H9 (cell line): ENCODE data around the gene EHBP1. TPM values are rescaled to one million over a fixed set of nuclear protein-coding genes. Genes with fewer than 3 reads are reported as not detected.
A peak's percentile ranks its signal among the peaks of the same experiment; 100 is the strongest.

Experiments used
- DNase-seq: peaks from one replicate; pipeline ENCODE4 v3.0.0-alpha.2; 2017
- H2AFZ ChIP-seq: one replicate; pipeline ENCODE4 v1.6.1; 2013; ENCODE audit warnings: mild to moderate bottlenecking, low read length, control low read depth, moderate library complexity
- H2AK5ac ChIP-seq: 2 replicates; pipeline ENCODE4 v1.6.1; 2013; ENCODE audit warnings: low read length, control low read depth, mixed read lengths; ENCODE audit not compliant: insufficient read length
- H2BK120ac ChIP-seq: one replicate; pipeline ENCODE4 v1.6.1; 2013; ENCODE audit warnings: low read depth, mild to moderate bottlenecking, low read length, control low read depth, inconsistent platforms; ENCODE audit not compliant: poor library complexity, severe bottlenecking
- H2BK12ac ChIP-seq: 2 replicates; pipeline ENCODE4 v1.6.1; 2013; ENCODE audit warnings: low read length, control low read depth, mixed read lengths, low read depth; ENCODE audit not compliant: insufficient read length
- H2BK15ac ChIP-seq: 2 replicates; pipeline ENCODE4 v1.6.1; 2013; ENCODE audit warnings: low read depth, low read length, control low read depth
- H2BK20ac ChIP-seq: one replicate; pipeline ENCODE4 v1.6.1; 2013; ENCODE audit warnings: low read depth, mild to moderate bottlenecking, low read length, control low read depth, inconsistent platforms; ENCODE audit not compliant: poor library complexity, severe bottlenecking
- H2BK5ac ChIP-seq: 2 replicates; pipeline ENCODE4 v1.6.1; 2013; ENCODE audit warnings: low read length, control low read depth, mixed read lengths; ENCODE audit not compliant: insufficient read length
- H3K14ac ChIP-seq: 2 replicates; pipeline ENCODE4 v1.6.1; 2013; ENCODE audit warnings: low read length, control low read depth; ENCODE audit not compliant: insufficient read depth
- H3K18ac ChIP-seq: 2 replicates; pipeline ENCODE4 v1.6.1; 2013; ENCODE audit warnings: low read depth, mild to moderate bottlenecking, mixed read lengths, low read length, control low read depth; ENCODE audit not compliant: insufficient read length
- H3K23ac ChIP-seq: 2 replicates; pipeline ENCODE4 v1.6.1; 2013; ENCODE audit warnings: low read length, control low read depth, mixed read lengths, low read depth; ENCODE audit not compliant: insufficient read length
- H3K23me2 ChIP-seq: 2 replicates; pipeline ENCODE4 v1.6.1; 2013; ENCODE audit warnings: low read depth, mild to moderate bottlenecking, mixed read lengths, low read length, control low read depth; ENCODE audit not compliant: insufficient read length, poor library complexity, severe bottlenecking
- H3K27ac ChIP-seq: 2 replicates; pipeline ENCODE4 v1.5.1; 2013; ENCODE audit warnings: low read length, control low read depth, mixed read lengths, low read depth; ENCODE audit not compliant: insufficient read length
- H3K27me3 ChIP-seq: 2 replicates; pipeline ENCODE4 v1.6.1; 2013; ENCODE audit warnings: low read length, control low read depth, inconsistent platforms; ENCODE audit not compliant: insufficient read depth
- H3K4ac ChIP-seq: 2 replicates; pipeline ENCODE4 v1.6.1; 2013; ENCODE audit warnings: low read depth, mild to moderate bottlenecking, control low read depth, inconsistent platforms, low read length, moderate library complexity
- H3K4me1 ChIP-seq: 2 replicates; pipeline ENCODE4 v1.6.1; 2013; ENCODE audit warnings: low read length, control low read depth, inconsistent platforms; ENCODE audit not compliant: insufficient read depth
- H3K4me2 ChIP-seq: 2 replicates; pipeline ENCODE4 v1.6.1; 2013; ENCODE audit warnings: low read length, control low read depth, mixed read lengths; ENCODE audit not compliant: insufficient read length, insufficient read depth
- H3K56ac ChIP-seq: 2 replicates; pipeline ENCODE4 v1.6.1; 2013; ENCODE audit warnings: low read depth, mild to moderate bottlenecking, mixed read lengths, low read length, control low read depth; ENCODE audit not compliant: insufficient read length
- H3K79me1 ChIP-seq: 2 replicates; pipeline ENCODE4 v1.6.1; 2013; ENCODE audit warnings: low read depth, mild to moderate bottlenecking, moderate library complexity, low read length, control low read depth, inconsistent platforms; ENCODE audit not compliant: insufficient read depth, poor library complexity, severe bottlenecking
- H3K79me2 ChIP-seq: 2 replicates; pipeline ENCODE4 v1.6.1; 2013; ENCODE audit warnings: low read length, control low read depth, inconsistent platforms; ENCODE audit not compliant: insufficient read depth
- H3K9ac ChIP-seq: 2 replicates; pipeline ENCODE4 v1.6.1; 2013; ENCODE audit warnings: low read length, control low read depth, mixed read lengths; ENCODE audit not compliant: insufficient read length; ENCODE audit errors: extremely low read depth
- H3K9me3 ChIP-seq: one replicate; pipeline ENCODE4 v1.6.1; 2013; ENCODE audit warnings: low read depth, low read length, inconsistent platforms; ENCODE audit not compliant: control insufficient read depth
- H3T11ph ChIP-seq: one replicate; pipeline ENCODE4 v1.6.1; 2013; ENCODE audit warnings: mild to moderate bottlenecking, low read length, control low read depth, inconsistent platforms
- H4K20me1 ChIP-seq: one replicate; pipeline ENCODE4 v1.6.1; 2013; ENCODE audit not compliant: control insufficient read depth, insufficient read length, insufficient read depth
- H4K5ac ChIP-seq: 2 replicates; pipeline ENCODE4 v1.6.1; 2013; ENCODE audit warnings: low read depth, mild to moderate bottlenecking, mixed read lengths, low read length, control low read depth; ENCODE audit not compliant: insufficient read length
- H4K8ac ChIP-seq: replicated peaks from 2 replicates; pipeline ENCODE4 v1.6.1; 2013; ENCODE audit warnings: low read length, control low read depth, mixed read lengths, low read depth; ENCODE audit not compliant: insufficient read length
- H4K91ac ChIP-seq: 2 replicates; pipeline ENCODE4 v1.6.1; 2013; ENCODE audit warnings: low read depth, mild to moderate bottlenecking, moderate library complexity, mixed read lengths, low read length, control low read depth; ENCODE audit not compliant: insufficient read length
- H3K27ac Mint-ChIP-seq, 3 experiments: 2 replicates in 2 of 3; 3 replicates in 1 of 3; pipeline ENCODE4 v1.8.0; 2020 to 2021; ENCODE audit warnings: mixed read lengths in 3 of 3, mild to moderate bottlenecking in 1 of 3, moderate library complexity in 1 of 3
- H3K27me3 Mint-ChIP-seq: 2 replicates; pipeline ENCODE4 v1.8.0; 2021; ENCODE audit warnings: low read depth, mild to moderate bottlenecking, moderate library complexity, mixed read lengths
- H3K36me3 Mint-ChIP-seq, 3 experiments: 2 replicates in 2 of 3; 3 replicates in 1 of 3; pipeline ENCODE4 v1.8.0; 2020 to 2021; ENCODE audit warnings: low read depth in 3 of 3, mixed read lengths in 3 of 3; ENCODE audit not compliant: insufficient read depth in 1 of 3
- H3K4me1 Mint-ChIP-seq, 2 experiments: 2 replicates each; pipeline ENCODE4 v1.8.0; 2020; ENCODE audit warnings: mixed read lengths in 2 of 2
- H3K4me3 Mint-ChIP-seq, 2 experiments: 2 replicates in 1 of 2; 3 replicates in 1 of 2; pipeline ENCODE4 v1.8.0; 2020 to 2021; ENCODE audit warnings: mild to moderate bottlenecking in 2 of 2, mixed read lengths in 2 of 2, moderate library complexity in 1 of 2
- H3K9me3 Mint-ChIP-seq, 2 experiments: 2 replicates in 1 of 2; 3 replicates in 1 of 2; pipeline ENCODE4 v1.8.0; 2020; ENCODE audit warnings: mild to moderate bottlenecking in 2 of 2, mixed read lengths in 2 of 2, moderate library complexity in 1 of 2
- WGBS: extraction: QIAGEN DNeasy Blood & Tissue Kit; methylation state at CpG from one replicate; pipeline ENCODE4 v1.1.7; 2013; ENCODE audit warnings: missing lambda C conversion rate, low lambda C conversion rate, mixed read lengths; ENCODE audit not compliant: insufficient read length; ENCODE audit errors: extremely low coverage; 5-methylcytosine and 5-hydroxymethylcytosine counted together
- total RNA-seq: library from RNA; stranded (reverse); gene quantifications from 2 replicates; pipeline ENCODE4 v1.2.1, GENCODE V29; 2021
- TF ChIP-seq, protein P1 (sequence below): fragments of 200-600 bp; sonication (generic); conservative IDR thresholded peaks from 3 replicates; pipeline ENCODE4 v1.8.0; 2021; ENCODE audit warnings: antibody characterized with exemption, mild to moderate bottlenecking

The EHBP1 gene
- total RNA-seq, 1 experiment from 2014 or later: 35.6 TPM

DNA sequence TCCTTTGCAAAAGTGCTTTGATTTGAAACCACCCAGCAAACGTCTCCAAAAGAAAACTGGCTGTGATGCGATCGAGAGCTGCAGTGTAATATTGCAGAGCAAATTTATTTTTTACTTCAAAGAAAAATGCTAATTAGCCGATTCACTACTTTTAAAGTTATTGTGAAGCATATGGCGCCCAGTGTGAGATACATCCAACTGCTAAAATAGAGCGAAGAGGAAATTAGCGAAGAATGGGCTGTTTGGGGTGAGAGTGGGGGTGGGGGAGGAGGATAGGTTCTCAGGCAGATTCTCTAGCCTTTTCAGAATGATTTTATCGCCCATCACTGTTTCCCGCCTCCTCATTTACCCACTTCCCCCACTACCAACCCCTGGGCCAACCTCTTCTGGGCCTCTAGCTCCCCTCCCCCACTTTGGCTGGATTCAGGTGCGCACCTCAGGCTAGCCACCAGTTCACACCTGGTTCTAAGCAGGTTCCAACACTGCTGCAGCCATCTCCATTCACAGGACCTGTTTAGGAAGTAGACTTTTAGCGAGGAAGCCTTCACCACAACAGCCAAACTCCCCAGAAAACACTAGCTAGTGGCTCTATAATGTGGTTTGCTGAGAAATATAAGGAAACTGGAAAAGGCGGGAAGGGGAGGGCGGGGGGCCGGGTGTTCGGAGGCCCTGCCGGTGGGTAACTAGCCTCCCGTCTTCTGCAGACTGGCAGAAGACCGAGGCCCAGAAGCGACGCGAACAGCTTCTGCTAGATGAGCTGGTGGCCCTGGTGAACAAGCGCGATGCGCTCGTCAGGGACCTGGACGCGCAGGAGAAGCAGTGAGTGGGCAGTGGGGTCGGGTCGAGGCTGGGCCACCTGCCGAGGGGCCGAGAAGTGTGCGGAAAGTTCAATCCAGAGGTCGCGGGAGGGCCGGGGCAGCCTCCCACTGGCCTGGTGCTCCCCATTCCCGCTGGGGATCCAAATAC, 339.1 kb downstream of the EHBP1 start:
- Histone ChIP-seq H2BK5ac (no peak overlapping the region), H3K56ac (no peak overlapping the region), H3K23ac (no peak overlapping the region), H2BK20ac (no peak overlapping the region), H3K4ac (no peak overlapping the region), H4K20me1 (no peaks in the 10 kb centered on the region), H3K27ac (peak overlapping the region; percentile 32), H3K14ac (peak overlapping the region; percentile 87), H3K18ac (peak overlapping the region; percentile 72), H3K4me1 (peaks cover 3% of the 10 kb centered on the region; the same call in 1 of the 2 replicates), H3T11ph (no peak overlapping the region), H3K79me2 (no peaks in the 10 kb centered on the region), H2BK120ac (no peak overlapping the region), H2BK12ac (peak overlapping the region; percentile 10), H4K5ac (no peak overlapping the region), H2BK15ac (no peak overlapping the region), H3K9ac (no peak overlapping the region), H3K23me2 (peaks cover 41% of the 10 kb centered on the region), H3K79me1 (no peaks in the 10 kb centered on the region), H2AFZ (no peak overlapping the region), H3K9me3 (no peaks in the 10 kb centered on the region), H2AK5ac (no peak overlapping the region), H3K4me2 (peak overlapping the region; percentile 72), H3K27me3 (peaks cover 17% of the 10 kb centered on the region; the same call in 1 of the 2 replicates), H4K8ac (no peak overlapping the region), H4K91ac (no peak overlapping the region)
- Mint-ChIP-seq H3K9me3 (peaks cover 0 to 2% of the 10 kb centered on the region in 2 experiments; a peak in 2 of 5 replicates), H3K27me3 (peaks cover 57% of the 10 kb centered on the region), H3K4me3 (peak overlapping the region; percentile 54 to 81), H3K36me3 (no peaks in the 10 kb centered on the region; a peak in 1 of 7 replicates), H3K27ac (peak overlapping the region in 2 of 3 experiments; percentile 83 to 94; a peak in 4 of 7 replicates), H3K4me1 (peaks cover 57 to 62% of the 10 kb centered on the region in 2 experiments)
- no CpG with 5 or more reads among the region's 36 CpGs for WGBS
- DNase-seq: peak; percentile 90
- TF ChIP-seq, protein P1, sequence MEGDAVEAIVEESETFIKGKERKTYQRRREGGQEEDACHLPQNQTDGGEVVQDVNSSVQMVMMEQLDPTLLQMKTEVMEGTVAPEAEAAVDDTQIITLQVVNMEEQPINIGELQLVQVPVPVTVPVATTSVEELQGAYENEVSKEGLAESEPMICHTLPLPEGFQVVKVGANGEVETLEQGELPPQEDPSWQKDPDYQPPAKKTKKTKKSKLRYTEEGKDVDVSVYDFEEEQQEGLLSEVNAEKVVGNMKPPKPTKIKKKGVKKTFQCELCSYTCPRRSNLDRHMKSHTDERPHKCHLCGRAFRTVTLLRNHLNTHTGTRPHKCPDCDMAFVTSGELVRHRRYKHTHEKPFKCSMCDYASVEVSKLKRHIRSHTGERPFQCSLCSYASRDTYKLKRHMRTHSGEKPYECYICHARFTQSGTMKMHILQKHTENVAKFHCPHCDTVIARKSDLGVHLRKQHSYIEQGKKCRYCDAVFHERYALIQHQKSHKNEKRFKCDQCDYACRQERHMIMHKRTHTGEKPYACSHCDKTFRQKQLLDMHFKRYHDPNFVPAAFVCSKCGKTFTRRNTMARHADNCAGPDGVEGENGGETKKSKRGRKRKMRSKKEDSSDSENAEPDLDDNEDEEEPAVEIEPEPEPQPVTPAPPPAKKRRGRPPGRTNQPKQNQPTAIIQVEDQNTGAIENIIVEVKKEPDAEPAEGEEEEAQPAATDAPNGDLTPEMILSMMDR: no peak
